SU-DHL-6 (cell line): ENCODE data around the gene NOBOX.

Experiments used
- CTCF ChIP-seq: fragments of 200-600 bp; sonication (generic); IDR thresholded peaks from one replicate; pipeline ENCODE4 v1.5.1; 2017; ENCODE audit warnings: antibody characterized with exemption, mild to moderate bottlenecking, low read length, moderate library complexity; ENCODE audit not compliant: insufficient read depth, poor library complexity, severe bottlenecking
- EZH2phosphoT487 ChIP-seq: fragments of 200-600 bp; sonication (generic), shearing (Covaris generic); conservative IDR thresholded peaks from 2 replicates; pipeline ENCODE4 v1.6.1; 2018; ENCODE audit warnings: mild to moderate bottlenecking, antibody characterized with exemption, low read length, moderate library complexity, mixed read lengths

GRCh38 chr7:144399946-144400345 lies 3.5 kb downstream of the NOBOX start:
- no peak for TF ChIP-seq CTCF
- TF ChIP-seq EZH2phosphoT487 = no peak
